ENCODE results near the gene SLC44A4. TPM values are rescaled to one million over a fixed set of nuclear protein-coding genes. Genes with fewer than 3 reads are reported as not detected.

SLC44A4 gene
- total and polyA plus RNA-seq, 9 of the 15 experiments (the other 6 are each of a cell fraction or from before 2014, with no cell fraction given), result 7.9 to 18.6 (median 11.2) TPM

GRCh38 chr6:31831350-31832215 is 47.2 kb downstream of the SLC44A4 start (continued):
- TF ChIP-seq, protein P1, sequence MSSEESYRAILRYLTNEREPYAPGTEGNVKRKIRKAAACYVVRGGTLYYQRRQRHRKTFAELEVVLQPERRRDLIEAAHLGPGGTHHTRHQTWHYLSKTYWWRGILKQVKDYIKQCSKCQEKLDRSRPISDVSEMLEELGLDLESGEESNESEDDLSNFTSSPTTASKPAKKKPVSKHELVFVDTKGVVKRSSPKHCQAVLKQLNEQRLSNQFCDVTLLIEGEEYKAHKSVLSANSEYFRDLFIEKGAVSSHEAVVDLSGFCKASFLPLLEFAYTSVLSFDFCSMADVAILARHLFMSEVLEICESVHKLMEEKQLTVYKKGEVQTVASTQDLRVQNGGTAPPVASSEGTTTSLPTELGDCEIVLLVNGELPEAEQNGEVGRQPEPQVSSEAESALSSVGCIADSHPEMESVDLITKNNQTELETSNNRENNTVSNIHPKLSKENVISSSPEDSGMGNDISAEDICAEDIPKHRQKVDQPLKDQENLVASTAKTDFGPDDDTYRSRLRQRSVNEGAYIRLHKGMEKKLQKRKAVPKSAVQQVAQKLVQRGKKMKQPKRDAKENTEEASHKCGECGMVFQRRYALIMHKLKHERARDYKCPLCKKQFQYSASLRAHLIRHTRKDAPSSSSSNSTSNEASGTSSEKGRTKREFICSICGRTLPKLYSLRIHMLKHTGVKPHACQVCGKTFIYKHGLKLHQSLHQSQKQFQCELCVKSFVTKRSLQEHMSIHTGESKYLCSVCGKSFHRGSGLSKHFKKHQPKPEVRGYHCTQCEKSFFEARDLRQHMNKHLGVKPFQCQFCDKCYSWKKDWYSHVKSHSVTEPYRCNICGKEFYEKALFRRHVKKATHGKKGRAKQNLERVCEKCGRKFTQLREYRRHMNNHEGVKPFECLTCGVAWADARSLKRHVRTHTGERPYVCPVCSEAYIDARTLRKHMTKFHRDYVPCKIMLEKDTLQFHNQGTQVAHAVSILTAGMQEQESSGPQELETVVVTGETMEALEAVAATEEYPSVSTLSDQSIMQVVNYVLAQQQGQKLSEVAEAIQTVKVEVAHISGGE (CRISPR knock-in tag; IDR thresholded peaks at IDR 0.05), result no peak
- TF ChIP-seq ZBTB5 (IDR thresholded peaks at IDR 0.05) (no peak), FOXA3 (CRISPR knock-in tag; conservative IDR thresholded peaks at IDR 0.05 in 1 of 2, IDR thresholded peaks at IDR 0.05 in 1 of 2) (0 out of 4 replicates have a peak, but pooled peaks of 1 of the 2 experiments have one; percentile 14), ZNF165 (CRISPR knock-in tag; IDR thresholded peaks at IDR 0.05; ENCODE audit: borderline replicate concordance) (peak; percentile 89), MTA2 (IDR thresholded peaks at IDR 0.05; ENCODE audit: low read depth) (peak; percentile 5; the same call in 1 of the 2 replicates), ZNF830 (CRISPR knock-in tag; IDR thresholded peaks at IDR 0.05) (peak; percentile 90; the same call in 1 of the 2 replicates), MEIS2 (IDR thresholded peaks at IDR 0.05; ENCODE audit: partially characterized antibody) (peak; percentile 87), ZNF384 (IDR thresholded peaks at IDR 0.05; ENCODE audit: low read depth, low read length) (peak; percentile 62; the same call in 1 of the 2 replicates), MCM3 (IDR thresholded peaks at IDR 0.05) (no peak), CC2D1A (IDR thresholded peaks at IDR 0.05) (0 out of 2 replicates have a peak, but pooled peaks have one; percentile 13), FOXM1 (IDR thresholded peaks at IDR 0.05; ENCODE audit: low read depth) (0 out of 2 replicates have a peak, but pooled peaks have one; percentile 14), FOXM1 (CRISPR knock-in tag; IDR thresholded peaks at IDR 0.05; ENCODE audit: low read depth) (no peak), ZNF431 (CRISPR knock-in tag; IDR thresholded peaks at IDR 0.05) (0 out of 2 replicates have a peak, but pooled peaks have one; percentile 33), ZBTB17 (CRISPR knock-in tag; IDR thresholded peaks at IDR 0.05) (peak; percentile 63; the same call in 1 of the 2 replicates), PHF8 (IDR thresholded peaks at IDR 0.05; ENCODE audit: borderline replicate concordance, low read length) (no peak), ZNF75A (CRISPR knock-in tag; IDR thresholded peaks at IDR 0.05) (peak; percentile 22; the same call in 1 of the 2 replicates), DMBX1 (CRISPR knock-in tag; IDR thresholded peaks at IDR 0.05; ENCODE audit: borderline replicate concordance) (peak; percentile 29; the same call in 1 of the 2 replicates), NBN (IDR thresholded peaks at IDR 0.05; ENCODE audit: low read depth) (peak; percentile 70; the same call in 1 of the 2 replicates), TEAD1 (CRISPR knock-in tag; IDR thresholded peaks at IDR 0.05) (0 out of 4 replicates have a peak, but pooled peaks of 1 of the 2 experiments have one; percentile 17), ZC3H11A (IDR thresholded peaks at IDR 0.05; ENCODE audit: low read depth, low read length) (no peak)
- TF ChIP-seq, protein P2, sequence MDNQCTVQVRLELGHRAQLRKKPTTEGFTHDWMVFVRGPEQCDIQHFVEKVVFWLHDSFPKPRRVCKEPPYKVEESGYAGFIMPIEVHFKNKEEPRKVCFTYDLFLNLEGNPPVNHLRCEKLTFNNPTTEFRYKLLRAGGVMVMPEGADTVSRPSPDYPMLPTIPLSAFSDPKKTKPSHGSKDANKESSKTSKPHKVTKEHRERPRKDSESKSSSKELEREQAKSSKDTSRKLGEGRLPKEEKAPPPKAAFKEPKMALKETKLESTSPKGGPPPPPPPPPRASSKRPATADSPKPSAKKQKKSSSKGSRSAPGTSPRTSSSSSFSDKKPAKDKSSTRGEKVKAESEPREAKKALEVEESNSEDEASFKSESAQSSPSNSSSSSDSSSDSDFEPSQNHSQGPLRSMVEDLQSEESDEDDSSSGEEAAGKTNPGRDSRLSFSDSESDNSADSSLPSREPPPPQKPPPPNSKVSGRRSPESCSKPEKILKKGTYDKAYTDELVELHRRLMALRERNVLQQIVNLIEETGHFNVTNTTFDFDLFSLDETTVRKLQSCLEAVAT (IDR thresholded peaks at IDR 0.05), result peak in 1 of 2 experiments; percentile 54; a peak in 1 of 4 replicates
